GM18499 (cell line): ENCODE results near the gene WDFY3.

Experiments used
- ATAC-seq: cut with Tn5 transposase; IDR thresholded peaks from one replicate; pipeline ENCODE4 v1.9.1; 2021; ENCODE audit warnings: moderate number of reproducible peaks; ENCODE audit not compliant: insufficient read depth, unreplicated experiment

The WDFY3 gene

GRCh38 chr4:84966382-84967242 is at the start of gene WDFY3:
TSS of gene WDFY3 (minus strand) at chr4:84966690. CDS start at chr4:84860591, 106,099 bp downstream.
- ATAC-seq = no peak

DNA sequence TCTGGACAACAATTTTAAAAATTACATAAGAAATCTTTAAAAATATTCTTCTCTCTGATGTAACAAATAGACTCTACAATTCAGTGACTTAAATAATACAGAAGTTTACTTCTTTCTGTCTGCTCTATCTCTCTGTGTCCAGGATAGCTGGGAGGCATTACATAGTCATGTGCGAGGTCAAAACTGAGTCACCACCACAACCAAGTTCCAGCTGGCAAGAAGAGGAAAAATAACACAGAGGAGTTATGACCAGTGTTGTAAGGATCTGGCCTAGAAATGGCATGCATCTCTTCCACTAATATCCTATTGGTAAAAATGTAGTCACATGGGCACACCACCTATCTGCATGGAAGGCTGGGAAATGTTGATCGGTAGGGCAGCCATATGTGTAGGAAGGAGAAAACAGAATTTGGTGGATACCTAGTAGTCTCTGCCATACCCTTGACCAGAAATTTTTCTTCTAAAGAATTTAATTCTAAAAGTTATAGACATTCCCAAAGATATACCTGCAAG is 39.4 kb upstream of the WDFY3 start:
- ATAC-seq = no peak

DNA sequence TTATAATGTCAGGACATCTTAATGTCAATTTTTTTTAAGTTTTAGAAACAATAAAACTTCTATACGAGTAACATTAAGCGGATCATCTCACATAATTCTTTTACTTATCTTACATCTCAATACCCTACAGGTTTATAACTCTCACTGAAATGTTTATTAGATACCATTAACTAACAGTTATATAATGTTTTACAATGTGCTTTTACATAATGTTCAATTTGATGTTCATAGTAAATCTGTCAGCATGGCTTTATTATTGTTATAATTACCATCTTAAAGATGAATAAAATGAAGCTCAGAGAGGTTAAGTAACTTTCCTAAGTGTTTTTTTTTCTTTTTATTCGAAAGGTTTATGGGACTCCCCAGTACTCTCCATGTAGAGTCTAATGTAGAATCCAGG is 33.9 kb upstream of the WDFY3 start:
- ATAC-seq = no peak

DNA sequence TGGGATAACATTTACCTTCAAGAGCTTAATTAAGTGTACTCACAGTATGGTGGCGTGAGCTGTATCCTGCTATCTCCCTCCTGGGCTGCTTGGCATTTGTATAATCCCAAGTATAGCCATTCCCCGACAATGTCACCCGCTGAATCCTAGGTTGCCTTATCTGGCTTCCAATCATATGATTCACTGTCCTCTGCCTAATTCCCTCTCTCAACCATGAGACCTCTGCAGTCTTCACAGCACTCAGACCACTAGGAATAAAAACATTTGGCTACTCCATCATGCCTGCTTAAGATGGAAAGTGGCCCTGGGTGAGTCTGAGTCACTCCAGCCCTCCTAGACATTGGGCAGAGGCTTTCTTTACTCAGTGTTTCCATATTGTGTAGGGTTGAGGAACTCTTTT is 28.9 kb upstream of the WDFY3 start:
- ATAC-seq = no peak

GRCh38 chr4:84994280-84994679 is 27.8 kb upstream of the WDFY3 start:
- ATAC-seq = no peak

GRCh38 chr4:84985952-84986351 is 19.5 kb upstream of the WDFY3 start:
- no peak for ATAC-seq

- no peak for ATAC-seq
Observed at GRCh38 chr4:84977396-84977795, 10.9 kb upstream of the WDFY3 start.

GRCh38 chr4:84973856-84974255 is 7.4 kb upstream of the WDFY3 start:
- ATAC-seq = no peak

DNA sequence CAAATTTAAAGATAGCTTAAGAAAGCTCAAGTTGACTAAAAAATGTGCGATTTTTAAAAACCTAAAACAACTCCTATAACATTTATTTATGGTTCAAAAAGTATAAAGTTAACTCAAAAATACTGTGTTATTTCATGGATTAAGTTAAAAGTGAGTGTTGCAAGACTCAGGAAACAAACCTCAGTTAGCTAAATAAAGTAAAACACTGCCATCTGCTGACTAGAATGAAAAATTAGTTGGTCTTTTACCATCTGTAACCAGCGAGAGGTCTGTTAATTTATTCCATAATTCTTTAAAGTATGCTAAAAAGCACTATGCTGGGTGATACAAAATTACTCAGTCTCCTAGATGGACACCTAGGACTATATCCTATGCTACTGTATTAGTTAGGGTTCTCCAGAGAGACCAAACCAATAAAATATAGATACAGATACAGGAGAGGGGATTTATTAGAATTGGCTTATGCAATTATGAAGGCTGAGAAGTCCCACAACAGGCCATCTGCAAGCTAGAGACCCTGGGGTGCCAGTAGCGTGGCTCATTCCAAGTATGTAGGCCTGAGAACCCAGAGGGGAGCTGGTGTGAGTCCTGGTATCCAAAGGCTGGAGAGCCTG is 4.9 kb upstream of the WDFY3 start:
- no peak for ATAC-seq

DNA sequence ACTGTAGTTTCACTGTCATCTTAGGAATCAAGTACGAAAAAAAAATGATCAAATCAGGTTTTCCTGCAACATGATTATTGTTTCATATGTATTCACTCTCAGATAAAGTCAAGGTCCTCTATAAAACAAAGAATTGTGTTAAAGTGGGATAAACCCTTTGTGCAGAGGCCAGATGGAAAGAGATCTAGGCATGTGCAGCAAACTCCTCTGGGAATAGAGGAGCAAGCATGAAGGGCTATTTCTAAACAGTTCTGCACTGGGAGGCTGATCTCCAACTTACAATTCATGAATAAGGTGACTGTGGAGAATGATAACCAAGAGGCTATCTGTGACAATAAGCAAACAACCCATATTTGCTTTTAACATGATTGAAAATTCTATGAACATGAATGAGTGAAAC is 2.4 kb upstream of the WDFY3 start:
- no peak for ATAC-seq

DNA sequence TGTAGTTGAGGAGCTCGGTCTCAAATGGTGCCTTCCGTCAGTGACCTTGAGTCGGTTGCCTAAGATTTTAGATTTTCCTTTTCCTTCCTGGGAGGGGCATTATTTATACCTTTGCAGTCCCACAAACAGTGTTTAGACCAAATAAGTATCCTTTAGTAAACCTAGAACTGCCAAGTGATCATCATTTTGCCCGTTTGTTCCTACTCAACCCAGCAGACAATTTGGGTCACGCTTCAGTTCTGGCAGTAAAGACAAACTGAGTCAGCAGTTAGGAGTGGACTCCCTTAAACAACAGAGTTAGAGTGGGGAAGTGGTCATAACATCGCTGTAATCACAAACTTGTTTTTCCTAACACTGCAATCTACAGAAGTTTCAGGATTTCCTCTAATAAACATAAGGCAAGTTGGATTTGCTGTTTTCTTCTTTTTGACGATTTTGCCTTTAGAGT is 777 bp upstream of the WDFY3 start:
- no peak for ATAC-seq

DNA sequence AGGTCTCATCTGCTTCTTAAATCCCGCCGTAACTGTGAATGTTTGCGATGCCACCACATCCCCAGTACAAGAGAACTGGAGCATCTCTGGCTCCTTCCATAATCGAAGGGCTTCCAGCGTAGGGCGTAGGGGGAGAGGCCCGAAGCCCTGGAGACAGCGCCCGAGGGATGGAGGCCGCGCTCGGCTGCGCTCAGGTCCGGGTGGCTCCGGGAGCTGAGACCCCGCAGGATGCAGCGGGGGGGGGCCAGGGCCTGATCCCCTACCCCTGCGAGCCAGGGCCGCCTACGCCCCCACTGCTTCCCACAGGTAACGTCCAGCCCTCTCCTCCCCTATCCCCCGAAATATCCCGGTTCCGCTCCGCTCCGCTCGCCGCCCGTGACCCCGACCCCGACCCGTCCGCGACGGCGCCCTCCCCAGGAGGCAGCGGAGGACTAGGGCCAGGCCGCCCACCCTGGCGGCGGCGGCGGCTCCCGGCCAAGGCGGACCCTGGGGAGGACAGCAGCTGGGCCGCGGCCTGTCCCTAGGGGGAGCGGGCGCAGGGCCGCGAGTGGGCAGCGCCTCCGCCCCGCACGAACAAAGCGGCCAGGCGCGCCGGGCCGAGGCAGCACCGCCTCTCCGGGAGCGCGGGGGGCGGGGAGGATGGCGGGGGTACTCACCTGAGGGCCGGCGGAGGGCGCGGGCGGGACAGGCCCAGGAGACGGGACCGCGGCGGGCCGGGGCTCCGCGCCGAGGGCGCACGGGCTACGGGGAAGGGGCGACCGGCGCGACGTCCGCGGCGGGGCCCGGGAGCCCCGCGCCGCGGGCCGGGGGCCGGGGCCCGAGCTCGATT is 723 bp downstream of the WDFY3 start:
- ATAC-seq = no peak

GRCh38 chr4:84964995-84965552 is 1.4 kb downstream of the WDFY3 start:
- no peak for ATAC-seq

DNA sequence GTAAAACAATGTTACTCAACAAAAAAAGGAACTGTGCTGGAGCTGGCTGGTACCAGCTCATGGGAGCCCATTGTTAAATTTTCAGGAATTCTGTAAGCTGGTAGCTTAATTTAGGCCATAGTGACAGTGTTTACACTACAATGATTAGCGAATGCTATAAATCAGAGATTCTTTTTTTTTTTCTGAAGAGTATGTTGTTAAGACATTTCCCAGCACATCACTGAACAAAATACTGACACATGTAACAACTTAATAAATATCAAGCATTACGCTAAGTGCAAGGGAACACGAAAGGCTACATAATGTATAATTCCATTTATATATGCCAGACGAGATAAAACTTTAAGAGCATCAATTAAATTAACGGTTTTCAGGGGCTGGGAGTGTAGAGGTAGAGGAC is 4.4 kb downstream of the WDFY3 start:
- no peak for ATAC-seq

DNA sequence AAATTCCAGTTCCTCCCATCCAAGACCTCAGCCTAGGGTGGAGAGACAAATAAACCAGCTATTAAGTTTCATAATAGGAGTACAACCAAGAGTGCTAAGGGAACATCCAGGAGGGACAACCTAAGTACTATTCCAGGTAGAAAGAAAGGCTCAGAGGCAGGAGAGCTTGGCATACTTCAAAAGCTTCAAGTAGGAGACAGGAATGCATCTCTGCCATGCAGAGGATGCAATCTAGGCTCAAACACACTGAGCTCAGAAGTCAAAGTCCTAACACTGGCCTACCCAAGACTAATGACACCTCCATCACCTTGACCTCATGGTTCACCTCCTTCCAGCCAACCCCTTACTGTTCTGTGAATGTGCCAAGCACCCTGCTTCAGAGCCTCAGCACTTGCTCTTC is 8.1 kb downstream of the WDFY3 start:
- ATAC-seq = no peak

GRCh38 chr4:84957514-84958420 is 8.7 kb downstream of the WDFY3 start:
- ATAC-seq = no peak

GRCh38 chr4:84956014-84956413 is 10.5 kb downstream of the WDFY3 start:
- ATAC-seq = no peak

DNA sequence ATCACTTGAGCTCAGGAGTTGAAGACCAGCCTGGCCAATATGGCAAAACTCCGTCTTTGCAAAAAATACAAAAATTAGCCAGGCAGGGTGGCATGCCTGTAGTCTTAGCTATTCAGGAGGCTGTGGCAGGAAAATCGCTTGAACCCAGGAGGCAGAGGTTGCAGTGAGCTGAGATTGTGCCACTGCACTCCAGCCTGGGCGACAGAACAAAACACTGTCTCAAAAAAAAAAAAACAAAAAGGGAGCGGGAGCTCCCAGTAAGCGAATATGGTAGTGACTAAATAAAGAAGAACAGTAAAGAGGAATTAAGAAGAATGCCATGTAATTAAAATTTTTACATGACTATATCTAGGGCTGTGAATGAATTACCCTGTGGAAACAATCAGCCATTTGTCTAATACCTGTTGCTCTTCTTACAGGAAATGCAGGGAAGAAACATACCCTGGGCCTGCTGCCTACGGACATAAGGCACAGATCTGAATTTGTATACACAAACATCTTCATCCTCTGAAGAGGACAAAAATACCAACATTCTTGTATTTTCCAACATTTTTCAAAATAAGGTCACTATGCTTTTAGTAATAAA is 11.4 kb downstream of the WDFY3 start:
- no peak for ATAC-seq

DNA sequence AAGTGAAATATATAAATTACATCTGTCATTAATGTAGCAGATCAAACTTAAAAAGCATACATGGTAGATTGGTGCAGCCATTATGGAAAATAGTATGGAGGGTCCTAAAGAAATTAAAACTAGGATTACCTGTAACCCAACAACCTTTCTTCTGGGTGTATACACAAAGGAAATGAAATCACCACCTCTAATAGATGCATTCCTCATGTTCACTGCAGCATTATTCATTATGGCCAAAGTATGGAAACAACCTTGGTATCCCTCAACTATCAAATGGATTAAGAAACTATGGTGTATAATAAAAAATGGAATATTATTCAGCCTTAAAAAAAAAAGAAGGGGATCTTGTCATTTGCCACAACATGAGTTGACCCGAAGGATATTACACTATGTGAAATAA is 13.7 kb downstream of the WDFY3 start:
- no peak for ATAC-seq
